HepG2 (cell line): ENCODE measurements around the gene EIF3L.

Experiments
- CTCF ChIP-seq: sonication (generic); formaldehyde crosslinking; IDR thresholded peaks from 2 replicates; pipeline ENCODE4 v1.5.0; 2020; ENCODE audit warnings: mild to moderate bottlenecking, missing genetic modification reagents, moderate library complexity
- FOSL1 ChIP-seq: sonication (generic); formaldehyde crosslinking; IDR thresholded peaks from 2 replicates; pipeline ENCODE4 v1.9.0; 2021; ENCODE audit warnings: missing genetic modification reagents, borderline replicate concordance
- GABPA ChIP-seq, 2 experiments: IDR thresholded peaks; 2 replicates each; pipeline ENCODE4 v1.6.1; 2011 to 2016; ENCODE audit warnings: low read depth in 2 of 2, low read length in 1 of 2, missing biosample characterization in 1 of 2, missing genetic modification characterization in 1 of 2
- HHEX ChIP-seq: IDR thresholded peaks from 2 replicates; pipeline ENCODE4 v1.6.1; 2016; ENCODE audit warnings: control low read depth
- PHF20 ChIP-seq: sonication (generic); formaldehyde crosslinking; IDR thresholded peaks from 2 replicates; pipeline ENCODE4 v1.5.0; 2020; ENCODE audit warnings: mild to moderate bottlenecking, missing genetic modification reagents
- POLR2AphosphoS5 ChIP-seq: IDR thresholded peaks from 2 replicates; pipeline ENCODE4 v1.6.1; 2012; ENCODE audit warnings: low read depth, low read length
- ZNF335 ChIP-seq: sonication (generic); formaldehyde crosslinking; IDR thresholded peaks from 2 replicates; pipeline ENCODE4 v1.4.0; 2020; ENCODE audit warnings: missing genetic modification reagents
- ZNF549 ChIP-seq: sonication (generic); formaldehyde crosslinking; IDR thresholded peaks from 2 replicates; pipeline ENCODE4 v1.5.0; 2020; ENCODE audit warnings: missing genetic modification reagents
- TF ChIP-seq, protein P1 (sequence below): sonication (generic); formaldehyde crosslinking; IDR thresholded peaks from 2 replicates; pipeline ENCODE4 v1.4.0; 2020; ENCODE audit warnings: missing genetic modification reagents, mild to moderate bottlenecking, borderline replicate concordance

- no peak for TF ChIP-seq POLR2AphosphoS5
- TF ChIP-seq FOSL1 (CRISPR knock-in tag) = no peak
- TF ChIP-seq PHF20 = no peak
- TF ChIP-seq HHEX (CRISPR knock-in tag) = no peak
- TF ChIP-seq, protein P1, sequence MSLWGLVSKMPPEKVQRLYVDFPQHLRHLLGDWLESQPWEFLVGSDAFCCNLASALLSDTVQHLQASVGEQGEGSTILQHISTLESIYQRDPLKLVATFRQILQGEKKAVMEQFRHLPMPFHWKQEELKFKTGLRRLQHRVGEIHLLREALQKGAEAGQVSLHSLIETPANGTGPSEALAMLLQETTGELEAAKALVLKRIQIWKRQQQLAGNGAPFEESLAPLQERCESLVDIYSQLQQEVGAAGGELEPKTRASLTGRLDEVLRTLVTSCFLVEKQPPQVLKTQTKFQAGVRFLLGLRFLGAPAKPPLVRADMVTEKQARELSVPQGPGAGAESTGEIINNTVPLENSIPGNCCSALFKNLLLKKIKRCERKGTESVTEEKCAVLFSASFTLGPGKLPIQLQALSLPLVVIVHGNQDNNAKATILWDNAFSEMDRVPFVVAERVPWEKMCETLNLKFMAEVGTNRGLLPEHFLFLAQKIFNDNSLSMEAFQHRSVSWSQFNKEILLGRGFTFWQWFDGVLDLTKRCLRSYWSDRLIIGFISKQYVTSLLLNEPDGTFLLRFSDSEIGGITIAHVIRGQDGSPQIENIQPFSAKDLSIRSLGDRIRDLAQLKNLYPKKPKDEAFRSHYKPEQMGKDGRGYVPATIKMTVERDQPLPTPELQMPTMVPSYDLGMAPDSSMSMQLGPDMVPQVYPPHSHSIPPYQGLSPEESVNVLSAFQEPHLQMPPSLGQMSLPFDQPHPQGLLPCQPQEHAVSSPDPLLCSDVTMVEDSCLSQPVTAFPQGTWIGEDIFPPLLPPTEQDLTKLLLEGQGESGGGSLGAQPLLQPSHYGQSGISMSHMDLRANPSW (CRISPR knock-in tag) = no peak
- no peak for TF ChIP-seq CTCF (CRISPR knock-in tag)
- TF ChIP-seq GABPA (IDR thresholded peaks at IDR 0.05; ENCODE audit: low read depth, low read length) = no peak
- TF ChIP-seq GABPA (CRISPR knock-in tag; IDR thresholded peaks at IDR 0.05; ENCODE audit: low read depth) = no peak
- TF ChIP-seq ZNF549 (CRISPR knock-in tag) = no peak
- TF ChIP-seq ZNF335 (CRISPR knock-in tag) = no peak
These were observed 76.1 kb downstream of the EIF3L start for GRCh38 chr22:37925330-37925729.
